Neural cell (in vitro differentiated cells): ENCODE measurements around the gene HBD. TPM values are rescaled to one million over a fixed set of nuclear protein-coding genes. Genes with fewer than 3 reads are reported as not detected.

Source experiments
- H2AFZ ChIP-seq: fragments of 200-600, 300-800 bp; sonication (generic), shearing (Covaris generic); 2 replicates; pipeline ENCODE4 v1.6.0; 2014; ENCODE audit warnings: low read depth, mild to moderate bottlenecking, antibody characterized with exemption, low read length, moderate library complexity
- H3F3A ChIP-seq: fragments of 200-600 bp; shearing (Covaris generic); 2 replicates; pipeline ENCODE4 v1.6.1; 2016; ENCODE audit warnings: mild to moderate bottlenecking, moderate library complexity, mixed read lengths, antibody characterized with exemption, low read length; ENCODE audit not compliant: insufficient read depth, poor library complexity, severe bottlenecking
- H3K27ac ChIP-seq: fragments of 200-600, 300-800 bp; sonication (generic), shearing (Covaris generic); 2 replicates; pipeline ENCODE4 v1.5.1; 2014; ENCODE audit warnings: mild to moderate bottlenecking, low read length, moderate library complexity
- H3K27me3 ChIP-seq: fragments of 300-800, 200-600 bp; sonication (generic), shearing (Covaris generic); 2 replicates; pipeline ENCODE4 v1.6.0; 2014; ENCODE audit warnings: mild to moderate bottlenecking, low read depth, low read length, moderate library complexity; ENCODE audit not compliant: insufficient read depth
- H3K36me3 ChIP-seq: fragments of 300-800, 200-600 bp; sonication (generic), shearing (Covaris generic); 2 replicates; pipeline ENCODE4 v1.5.1; 2014; ENCODE audit warnings: mild to moderate bottlenecking, antibody characterized with exemption, low read length, moderate library complexity; ENCODE audit not compliant: insufficient read depth
- H3K4me2 ChIP-seq: fragments of 300-800, 200-600 bp; sonication (generic), shearing (Covaris generic); 2 replicates; pipeline ENCODE4 v1.6.0; 2014; ENCODE audit warnings: mild to moderate bottlenecking, low read length
- H3K4me3 ChIP-seq: fragments of 300-800, 200-600 bp; sonication (generic), shearing (Covaris generic); 2 replicates; pipeline ENCODE4 v1.5.1; 2014; ENCODE audit warnings: mild to moderate bottlenecking, low read length, moderate library complexity
- H3K79me2 ChIP-seq: fragments of 200-600 bp; shearing (Covaris generic); replicated peaks from 2 replicates; pipeline ENCODE4 v1.6.0; 2014; ENCODE audit warnings: mild to moderate bottlenecking, low read length, moderate library complexity; ENCODE audit not compliant: insufficient read depth
- H3K9ac ChIP-seq: fragments of 300-800, 200-600 bp; sonication (generic), shearing (Covaris generic); 2 replicates; pipeline ENCODE4 v1.6.1; 2016; ENCODE audit warnings: mild to moderate bottlenecking, low read length, mixed read lengths
- H3K9me2 ChIP-seq: fragments of 200-600 bp; shearing (Covaris generic); 2 replicates; pipeline ENCODE4 v1.6.1; 2016; ENCODE audit warnings: mild to moderate bottlenecking, low read length, mixed read lengths; ENCODE audit not compliant: insufficient read depth
- H3K9me3 ChIP-seq: fragments of 200-600, 300-800 bp; sonication (generic), shearing (Covaris generic); 2 replicates; pipeline ENCODE4 v1.6.1; 2016; ENCODE audit warnings: mild to moderate bottlenecking, mixed run types, low read length, moderate library complexity, mixed read lengths
- H4K20me1 ChIP-seq: fragments of 200-600 bp; shearing (Covaris generic); 2 replicates; pipeline ENCODE4 v1.6.1; 2016; ENCODE audit warnings: mild to moderate bottlenecking, mixed run types; ENCODE audit not compliant: insufficient read depth
- CTCF ChIP-seq: fragments of 450-650 bp; IDR thresholded peaks from 2 replicates; pipeline ENCODE4 v1.5.1; 2014; ENCODE audit warnings: antibody characterized with exemption, mild to moderate bottlenecking, moderate library complexity; ENCODE audit not compliant: poor library complexity, severe bottlenecking
- EP300 ChIP-seq: fragments of 450-650 bp; conservative IDR thresholded peaks from 2 replicates; pipeline ENCODE4 v1.6.1; 2014; ENCODE audit warnings: antibody characterized with exemption, mild to moderate bottlenecking, moderate library complexity; ENCODE audit not compliant: poor library complexity, severe bottlenecking
- EZH2 ChIP-seq: fragments of 200-600, 300-800 bp; shearing (Covaris generic), sonication (generic); IDR thresholded peaks from 2 replicates; pipeline ENCODE4 v1.6.1; 2014; ENCODE audit warnings: antibody characterized with exemption, low read length, borderline replicate concordance, mild to moderate bottlenecking; ENCODE audit not compliant: insufficient read depth, poor library complexity, severe bottlenecking
- MXI1 ChIP-seq: fragments of 450-650 bp; conservative IDR thresholded peaks from 2 replicates; pipeline ENCODE4 v1.6.1; 2014; ENCODE audit warnings: antibody characterized with exemption, mild to moderate bottlenecking; ENCODE audit not compliant: poor library complexity, severe bottlenecking
- POLR2AphosphoS5 ChIP-seq: IDR thresholded peaks from 2 replicates; pipeline ENCODE4 v1.6.1; 2012
- RAD21 ChIP-seq: fragments of 450-650 bp; conservative IDR thresholded peaks from 2 replicates; pipeline ENCODE4 v1.6.1; 2014; ENCODE audit warnings: antibody characterized with exemption, mild to moderate bottlenecking, moderate library complexity
- REST ChIP-seq: IDR thresholded peaks from 2 replicates; pipeline ENCODE4 v1.6.1; 2012; ENCODE audit warnings: borderline replicate concordance
- SMC3 ChIP-seq: fragments of 450-650 bp; conservative IDR thresholded peaks from 2 replicates; pipeline ENCODE4 v1.6.1; 2014; ENCODE audit warnings: antibody characterized with exemption, mild to moderate bottlenecking, moderate library complexity; ENCODE audit not compliant: poor library complexity
- TAF1 ChIP-seq: IDR thresholded peaks from 2 replicates; pipeline ENCODE4 v1.6.1; 2012; ENCODE audit warnings: low read depth
- polyA minus RNA-seq: library from RNA; depleted of rRNA, polyadenylated mRNA; stranded (reverse); fragments of >200 nt; gene quantifications from 2 replicates; pipeline ENCODE4 v1.2.3, GENCODE V29; 2014
- polyA plus RNA-seq: library from polyadenylated mRNA; depleted of rRNA; stranded (reverse); fragments of >200 nt; gene quantifications from 2 replicates; pipeline ENCODE4 v1.2.3, GENCODE V29; 2014

The HBD gene
- polyA plus RNA-seq (not detected in 2 replicates), polyA minus RNA-seq (not detected in 2 replicates)

GRCh38 chr11:5234381-5234834, at the start of gene HBD:
Gene HBD, minus strand, starts transcription at chr11:5234483. Its CDS starts 50 bp downstream, at chr11:5234433.
- Histone ChIP-seq H3K4me2 (no peak within 1 kb of the TSS), H3K9ac (no peak within 1 kb of the TSS), H3K27me3 (no peaks in the 10 kb centered on the region), H3K27ac (no peak within 1 kb of the TSS), H4K20me1 (no peaks in the 10 kb centered on the region), H3K9me3 (no peaks in the 10 kb centered on the region), H3F3A (no peaks in the 10 kb centered on the region), H3K9me2 (no peaks in the 10 kb centered on the region), H2AFZ (no peak within 1 kb of the TSS), H3K36me3 (no peaks in the 10 kb centered on the region), H3K4me3 (no peak within 1 kb of the TSS), H3K79me2 (no peaks in the 10 kb centered on the region)
- TF ChIP-seq POLR2AphosphoS5, result no peak
- TF ChIP-seq TAF1, result no peak
- no peak for TF ChIP-seq RAD21
- no peak for TF ChIP-seq EZH2
- TF ChIP-seq EP300, result no peak
- no peak for TF ChIP-seq CTCF
- no peak for TF ChIP-seq SMC3
- TF ChIP-seq REST, result no peak
- TF ChIP-seq MXI1, result no peak

GRCh38 chr11:5283882-5284281, 49.6 kb upstream of the HBD start:
- Histone ChIP-seq H3F3A (no peaks in the 10 kb centered on the region), H3K9me2 (no peaks in the 10 kb centered on the region), H3K4me2 (no peak overlapping the region), H3K27ac (no peak overlapping the region), H4K20me1 (no peaks in the 10 kb centered on the region), H3K9me3 (no peaks in the 10 kb centered on the region), H3K9ac (no peak overlapping the region), H3K27me3 (no peaks in the 10 kb centered on the region), H3K4me3 (no peak overlapping the region), H3K79me2 (no peaks in the 10 kb centered on the region), H2AFZ (no peak overlapping the region), H3K36me3 (no peaks in the 10 kb centered on the region)
- no peak for TF ChIP-seq SMC3
- TF ChIP-seq POLR2AphosphoS5, result no peak
- no peak for TF ChIP-seq REST
- TF ChIP-seq EZH2, result no peak
